Measurements from ENCODE around the gene PPIG. TPM values are rescaled to one million over a fixed set of nuclear protein-coding genes. Genes with fewer than 3 reads are reported as not detected.

The PPIG gene
- polyA plus RNA-seq, 1 of the 3 experiments (the other 2 are of a cell fraction): 8.3 TPM

GRCh38 chr2:169673106-169673505 is 89.0 kb downstream of the PPIG start:
- no peak for DNase-seq
- no peaks in the 10 kb centered on the region for H3K36me3 ChIP-seq (replicated peaks in 1 of 2; ENCODE audit: control insufficient read depth in 1 of 2, insufficient read depth in 2 of 2, low read length in 1 of 2)
- POLR2A ChIA-PET: interaction anchor here (0.6 kb wide), 1 partner anchor 136 kb away, joined by 5 read pairs; no protein-coding TSS in a partner anchor
- H3K9me2 ChIP-seq: no peaks in the 10 kb centered on the region
- TF ChIP-seq EZH2phosphoT487 (IDR thresholded peaks at IDR 0.05; ENCODE audit: borderline replicate concordance, low read depth): no peak
- no peak for TF ChIP-seq REST (IDR thresholded peaks at IDR 0.05; ENCODE audit: low read depth, low read length)
- no peak for TF ChIP-seq USF2 (IDR thresholded peaks at IDR 0.05; ENCODE audit: borderline replicate concordance, low read depth, low read length)
- no peak for TF ChIP-seq TCF12 (IDR thresholded peaks at IDR 0.05)
- TF ChIP-seq MXI1 (IDR thresholded peaks at IDR 0.05; ENCODE audit: low read depth, low read length): no peak
- TF ChIP-seq ZBTB33 (IDR thresholded peaks at IDR 0.05; ENCODE audit: borderline replicate concordance, low read depth): no peak
- TF ChIP-seq YY1 (IDR thresholded peaks at IDR 0.05; ENCODE audit: low read depth): no peak
- no peak for TF ChIP-seq EP300 (IDR thresholded peaks at IDR 0.05; ENCODE audit: borderline replicate concordance in 1 of 2, low read depth in 1 of 2, low read length in 1 of 2)
- TF ChIP-seq POLR2AphosphoS5 (IDR thresholded peaks at IDR 0.05; ENCODE audit: low read depth, low read length): no peak
- TF ChIP-seq, protein P1, sequence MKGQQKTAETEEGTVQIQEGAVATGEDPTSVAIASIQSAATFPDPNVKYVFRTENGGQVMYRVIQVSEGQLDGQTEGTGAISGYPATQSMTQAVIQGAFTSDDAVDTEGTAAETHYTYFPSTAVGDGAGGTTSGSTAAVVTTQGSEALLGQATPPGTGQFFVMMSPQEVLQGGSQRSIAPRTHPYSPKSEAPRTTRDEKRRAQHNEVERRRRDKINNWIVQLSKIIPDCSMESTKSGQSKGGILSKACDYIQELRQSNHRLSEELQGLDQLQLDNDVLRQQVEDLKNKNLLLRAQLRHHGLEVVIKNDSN (IDR thresholded peaks at IDR 0.05; ENCODE audit: borderline replicate concordance, low read depth): no peak
- no peak for TF ChIP-seq GABPA (IDR thresholded peaks at IDR 0.05; ENCODE audit: low read depth)
- TF ChIP-seq GATA2 (CRISPR knock-in tag; IDR thresholded peaks at IDR 0.05): no peak
- TF ChIP-seq SIN3A (IDR thresholded peaks at IDR 0.05; ENCODE audit: borderline replicate concordance, low read depth, low read length): no peak
- no peak for TF ChIP-seq FOXM1 (IDR thresholded peaks at IDR 0.05; ENCODE audit: low read depth)
- no peak for TF ChIP-seq TAF1 (IDR thresholded peaks at IDR 0.05; ENCODE audit: borderline replicate concordance, low read depth, low read length)
- no peak for TF ChIP-seq RXRA (IDR thresholded peaks at IDR 0.05; ENCODE audit: borderline replicate concordance, low read depth)
- no peak for TF ChIP-seq ELF1 (IDR thresholded peaks at IDR 0.05)
- TF ChIP-seq CHD2 (IDR thresholded peaks at IDR 0.05; ENCODE audit: low read length, partially characterized antibody): no peak
- no peak for TF ChIP-seq CTCF (IDR thresholded peaks at IDR 0.05)
- no peaks in the 10 kb centered on the region for H3F3A ChIP-seq (replicated peaks; ENCODE audit: insufficient read depth)
- H3K4me1 ChIP-seq (ENCODE audit: control insufficient read depth in 1 of 2, insufficient read depth in 2 of 2, low read depth in 1 of 2, low read length in 1 of 2): no peaks in the 10 kb centered on the region
- no peaks in the 10 kb centered on the region for H4K20me1 ChIP-seq (ENCODE audit: insufficient read depth)
- CTCF ChIA-PET: interaction anchor here (1.6 kb wide), 1 partner anchor 19 kb away, joined by 4 read pairs; no protein-coding TSS in a partner anchor
- no peak overlapping the region for H3K27ac ChIP-seq (ENCODE audit: low read depth in 2 of 2, low read length in 1 of 2)
- H3K79me2 ChIP-seq (ENCODE audit: insufficient read depth): no peaks in the 10 kb centered on the region
- no peak overlapping the region for H2AFZ ChIP-seq (ENCODE audit: low read depth)
- no peak overlapping the region for H3K4me3 ChIP-seq (ENCODE audit: low read depth in 2 of 2, low read length in 1 of 2)
- 45% methylated on average over 3 of the region's 3 CpGs for WGBS (ENCODE audit: low lambda C conversion rate)
- H3K4me2 ChIP-seq: no peak overlapping the region
- no peaks in the 10 kb centered on the region for H3K9me3 ChIP-seq
- H3K27me3 ChIP-seq (ENCODE audit: insufficient read depth): no peaks in the 10 kb centered on the region
- H3K9ac ChIP-seq: no peak overlapping the region
